Measurements from ENCODE around the gene SMTN.
"Not testable (repeated sequence)": the region's sequence is repeated elsewhere in the genome, so short reads cannot be mapped to it uniquely, and the experiment has no call there.

SMTN gene

DNA sequence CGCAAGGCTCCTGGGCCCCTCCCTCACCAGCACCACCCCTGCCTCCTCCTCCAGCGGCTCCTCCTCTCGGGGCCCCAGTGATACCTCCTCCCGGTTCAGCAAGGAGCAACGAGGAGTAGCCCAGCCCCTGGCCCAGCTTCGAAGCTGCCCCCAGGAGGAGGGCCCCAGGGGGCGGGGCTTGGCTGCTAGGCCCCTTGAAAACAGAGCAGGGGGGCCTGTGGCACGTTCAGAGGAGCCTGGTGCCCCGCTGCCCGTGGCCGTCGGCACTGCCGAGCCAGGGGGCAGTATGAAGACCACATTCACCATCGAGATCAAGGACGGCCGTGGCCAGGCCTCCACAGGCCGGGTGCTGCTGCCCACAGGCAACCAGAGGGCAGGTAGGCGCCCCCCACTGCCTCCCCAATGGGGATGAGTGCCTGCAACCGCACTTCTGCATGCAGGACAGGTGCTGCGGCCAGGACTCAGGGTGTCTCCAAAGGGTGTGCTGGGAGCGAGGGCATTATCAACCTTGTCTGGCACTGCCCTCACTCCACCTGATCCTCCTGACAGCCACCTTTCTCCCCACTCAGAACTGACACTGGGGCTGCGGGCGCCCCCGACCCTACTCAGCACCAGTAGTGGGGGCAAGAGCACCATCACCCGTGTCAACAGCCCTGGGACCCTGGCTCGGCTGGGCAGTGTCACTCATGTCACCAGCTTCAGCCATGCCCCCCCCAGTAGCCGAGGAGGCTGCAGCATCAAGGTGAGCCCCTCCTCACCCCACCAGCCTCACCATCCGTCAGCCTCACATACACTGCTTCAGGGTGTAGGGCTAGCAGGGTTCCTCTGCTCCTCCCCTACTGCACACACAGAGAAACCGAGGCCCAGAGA is 10.2 kb downstream of the SMTN start:
- no peak for DNase-seq

DNA sequence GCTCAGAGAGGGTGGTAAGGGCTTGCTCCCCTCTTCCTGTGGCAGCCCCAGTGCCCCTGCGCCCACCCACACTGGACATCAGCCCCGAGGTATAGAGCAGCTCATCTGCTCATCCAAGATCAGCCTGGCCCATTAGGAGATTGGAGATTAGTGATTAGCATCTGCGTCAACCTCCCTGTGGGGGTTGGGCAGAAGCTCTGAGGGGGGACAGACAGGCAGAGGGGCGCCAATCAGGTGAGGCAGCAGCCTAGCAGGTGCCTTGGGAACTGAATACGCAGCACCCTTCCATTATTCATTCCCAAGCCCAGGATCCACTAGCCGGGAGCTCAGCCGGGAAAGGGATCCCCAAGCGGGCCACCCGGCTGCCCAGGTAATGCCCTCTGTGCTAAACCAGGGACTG is 11.0 kb downstream of the SMTN start:
- no peak for DNase-seq

DNA sequence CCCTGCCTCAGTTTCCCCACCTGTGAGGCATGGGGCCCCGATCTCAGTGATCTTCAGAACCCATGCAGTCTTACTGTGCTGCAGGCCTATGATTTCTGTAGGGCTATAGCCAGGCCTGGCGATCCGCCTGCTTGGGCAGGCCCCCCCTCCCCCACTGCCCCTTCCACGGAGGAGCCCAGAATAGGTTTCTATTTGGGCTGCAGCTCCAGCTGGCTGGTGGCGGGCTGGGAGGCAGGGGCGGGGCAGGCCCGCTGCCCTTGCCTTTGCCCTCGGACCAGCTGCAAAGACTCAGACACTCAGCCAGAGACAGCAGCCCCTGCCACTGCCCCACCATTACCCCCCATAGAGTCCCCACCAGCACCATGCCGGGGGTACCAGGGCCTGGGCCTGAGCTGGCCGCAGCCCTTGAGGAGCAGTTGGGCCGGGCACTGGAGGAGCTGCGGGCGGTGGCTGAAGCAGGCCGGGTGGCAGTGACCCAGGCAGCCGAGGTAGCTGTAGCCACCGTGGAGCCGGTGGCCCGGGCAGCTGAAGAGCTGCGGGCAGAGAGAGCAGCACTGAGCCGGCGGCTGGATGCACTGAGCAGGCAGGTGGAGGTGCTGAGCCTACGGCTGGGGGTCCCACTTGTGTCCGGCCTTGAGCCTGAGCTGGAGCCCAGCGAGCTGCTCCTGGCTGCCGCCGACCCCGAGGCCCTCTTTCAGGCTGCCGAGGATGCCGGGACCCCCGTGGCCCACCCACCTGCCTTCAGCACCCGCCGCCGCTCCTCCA is 12.2 kb downstream of the SMTN start:
- DNase-seq: no peak

DNA sequence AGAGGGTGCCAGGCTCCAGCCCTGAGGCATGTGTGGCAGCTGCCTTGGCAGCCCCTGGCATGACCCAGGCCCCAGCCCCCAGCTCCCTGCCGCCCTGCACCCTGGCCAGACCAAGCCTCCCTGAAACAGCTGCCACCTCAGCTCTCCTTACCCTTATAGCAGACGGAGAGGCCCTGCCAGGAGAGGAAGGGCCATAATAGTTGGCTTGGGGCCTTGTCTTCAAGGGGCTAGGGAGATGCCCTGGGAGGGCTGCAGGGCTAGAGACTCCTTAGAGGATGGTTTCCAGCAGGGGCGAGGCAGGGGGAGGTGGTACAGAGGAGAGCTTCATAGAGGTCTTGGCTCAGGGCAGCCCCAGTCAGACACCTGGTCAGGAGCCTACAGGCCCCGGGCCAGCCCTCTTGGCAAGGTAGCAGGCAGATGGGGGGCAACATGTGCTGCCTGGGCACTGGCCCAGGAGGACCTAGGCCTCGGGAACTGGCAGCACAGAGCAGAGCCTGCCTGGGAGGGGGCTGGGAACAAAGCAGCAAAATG is 13.0 kb downstream of the SMTN start:
- DNase-seq: peak; percentile 54

DNA sequence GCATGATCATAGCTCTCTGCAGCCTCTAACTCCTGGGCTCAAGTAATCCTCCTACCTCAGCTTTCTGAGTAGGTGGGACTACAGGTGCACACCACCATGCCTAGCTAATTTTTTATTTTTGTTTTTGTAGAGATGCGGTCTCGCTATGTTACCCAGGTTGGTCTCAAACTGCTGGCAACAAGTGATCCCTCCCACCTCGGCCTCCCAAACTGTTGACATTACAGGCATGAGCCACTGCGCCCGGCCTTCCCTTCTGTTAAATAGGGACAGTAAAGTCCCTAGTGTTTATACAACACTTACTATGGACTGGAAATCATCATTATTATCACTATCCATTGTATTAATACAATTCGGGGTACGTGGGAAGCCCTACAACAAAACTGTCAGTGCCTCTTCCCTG is 13.6 kb downstream of the SMTN start:
- DNase-seq: no peak

DNA sequence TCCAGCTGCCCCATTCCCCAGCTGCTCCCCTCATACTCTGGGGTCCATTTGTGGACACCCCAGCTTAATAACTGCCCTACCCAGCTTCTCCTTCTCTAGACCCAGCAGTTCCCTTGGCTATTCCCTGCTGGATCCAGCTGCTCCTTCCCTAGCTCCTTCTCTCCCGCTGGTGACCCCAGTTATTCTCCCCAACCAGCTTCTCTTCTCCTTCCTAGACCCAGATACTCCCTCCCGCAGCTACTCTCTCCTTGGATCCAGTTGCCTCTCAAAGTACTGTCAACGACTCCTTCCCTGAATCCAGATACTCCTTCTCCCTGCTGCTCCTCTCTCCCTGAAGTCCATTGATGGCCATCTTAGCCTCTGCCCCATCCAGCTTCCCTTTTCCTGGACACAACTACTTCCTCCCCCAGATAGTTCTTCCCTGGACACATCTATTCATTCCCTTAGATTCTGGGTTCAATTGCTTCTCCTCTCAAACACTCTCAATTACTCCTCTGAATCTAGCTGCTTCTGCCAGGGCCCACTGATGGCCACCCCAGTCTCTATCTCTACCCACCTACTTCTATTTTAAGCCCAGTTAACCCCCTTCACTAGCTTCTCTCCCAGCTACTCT is 14.6 kb downstream of the SMTN start:
- no peak for DNase-seq

DNA sequence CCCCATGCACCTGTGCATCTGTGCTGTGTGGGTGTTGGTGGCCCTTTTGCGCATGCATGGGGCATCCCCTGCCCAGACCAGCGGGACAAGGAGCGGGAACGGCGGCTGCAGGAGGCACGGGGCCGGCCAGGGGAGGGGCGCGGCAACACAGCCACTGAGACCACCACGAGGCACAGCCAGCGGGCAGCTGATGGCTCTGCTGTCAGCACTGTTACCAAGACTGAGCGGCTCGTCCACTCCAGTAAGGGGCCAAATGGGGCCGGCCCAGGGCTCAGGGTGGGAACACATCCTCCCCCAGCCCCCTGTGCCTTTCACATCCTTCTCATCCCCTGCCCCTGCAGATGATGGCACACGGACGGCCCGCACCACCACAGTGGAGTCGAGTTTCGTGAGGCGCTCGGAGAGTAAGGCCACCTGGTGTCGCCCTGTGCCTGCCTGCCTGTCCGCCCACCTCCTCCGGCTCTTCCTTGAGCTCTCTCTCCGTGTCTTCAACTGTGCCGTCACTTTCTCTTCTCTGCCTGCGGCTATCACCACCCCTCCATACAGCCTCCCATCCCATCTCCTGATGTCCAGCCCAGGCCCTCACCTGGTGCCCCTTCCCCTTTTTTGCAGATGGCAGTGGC is 15.7 kb downstream of the SMTN start:
- DNase-seq: no peak

DNA sequence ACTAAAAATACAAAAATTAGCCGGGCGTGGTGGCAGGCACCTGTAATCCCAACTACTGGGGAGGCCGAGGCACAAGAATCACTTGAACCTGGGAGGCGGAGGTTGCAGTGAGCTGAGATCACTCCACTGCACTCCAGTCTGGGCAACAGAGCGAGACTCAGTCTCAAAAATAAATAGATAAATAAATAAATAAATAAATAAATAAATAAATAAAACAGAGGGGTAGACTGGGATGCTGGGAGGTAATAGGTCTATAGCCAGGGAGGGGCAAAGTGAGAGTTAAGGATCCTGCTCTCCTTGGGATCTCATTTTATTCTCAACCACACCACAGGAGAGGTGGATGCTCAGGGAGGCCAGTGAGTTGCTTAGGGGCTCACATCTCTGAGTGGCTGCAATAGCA is 16.4 kb downstream of the SMTN start:
- not testable (repeated sequence) for DNase-seq

DNA sequence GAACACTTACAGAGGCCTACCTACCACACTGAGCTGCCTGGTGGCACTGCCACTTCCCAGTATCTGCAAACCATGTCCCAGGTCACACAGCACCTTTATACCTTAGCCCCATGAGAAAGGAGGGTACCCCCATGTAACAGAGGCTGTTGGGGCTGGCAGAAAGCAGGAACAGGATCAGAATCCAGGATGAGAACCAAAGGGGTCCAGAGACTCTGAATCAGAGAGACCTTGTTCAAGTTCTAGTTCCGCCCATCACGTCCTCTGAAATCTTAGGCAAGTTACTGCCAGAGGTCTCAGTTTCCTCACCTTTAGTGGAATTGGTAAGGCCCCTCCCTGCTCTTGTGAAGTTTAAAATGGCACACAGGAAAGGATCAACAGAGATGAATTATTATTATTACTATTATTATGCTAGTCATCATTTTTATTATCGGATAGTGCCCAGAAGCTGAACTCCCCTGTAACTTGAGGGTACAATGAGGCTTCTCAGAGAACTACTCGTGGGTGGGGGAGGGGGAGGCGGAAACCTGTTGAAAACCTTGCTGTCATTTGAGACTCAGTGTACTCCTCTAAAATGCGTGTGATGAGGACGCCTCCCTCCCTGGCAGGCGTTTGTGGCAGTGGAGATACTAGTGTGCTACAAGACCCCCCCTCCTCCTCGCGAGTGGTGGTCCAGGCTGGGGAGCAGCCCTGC is 17.0 kb downstream of the SMTN start:
- DNase-seq: no peak

DNA sequence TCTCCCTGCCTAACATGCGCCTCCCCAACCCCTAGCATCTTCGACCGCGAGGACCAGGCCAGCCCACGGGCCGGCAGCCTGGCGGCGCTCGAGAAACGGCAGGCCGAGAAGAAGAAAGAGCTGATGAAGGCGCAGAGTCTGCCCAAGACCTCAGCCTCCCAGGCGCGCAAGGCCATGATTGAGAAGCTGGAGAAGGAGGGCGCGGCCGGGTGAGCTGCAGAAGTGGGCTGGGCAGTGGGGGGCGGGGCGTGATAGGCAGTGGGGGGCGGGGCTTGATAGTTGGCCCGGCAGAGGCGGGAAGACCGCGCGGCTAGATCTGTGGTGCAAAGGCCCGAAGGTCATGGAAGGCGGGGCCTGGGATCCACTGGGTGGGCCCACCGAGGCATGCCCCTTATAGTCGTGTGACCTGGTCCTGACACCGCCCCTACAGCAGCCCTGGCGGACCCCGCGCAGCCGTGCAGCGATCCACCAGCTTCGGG is 17.6 kb downstream of the SMTN start:
- DNase-seq: no peak

DNA sequence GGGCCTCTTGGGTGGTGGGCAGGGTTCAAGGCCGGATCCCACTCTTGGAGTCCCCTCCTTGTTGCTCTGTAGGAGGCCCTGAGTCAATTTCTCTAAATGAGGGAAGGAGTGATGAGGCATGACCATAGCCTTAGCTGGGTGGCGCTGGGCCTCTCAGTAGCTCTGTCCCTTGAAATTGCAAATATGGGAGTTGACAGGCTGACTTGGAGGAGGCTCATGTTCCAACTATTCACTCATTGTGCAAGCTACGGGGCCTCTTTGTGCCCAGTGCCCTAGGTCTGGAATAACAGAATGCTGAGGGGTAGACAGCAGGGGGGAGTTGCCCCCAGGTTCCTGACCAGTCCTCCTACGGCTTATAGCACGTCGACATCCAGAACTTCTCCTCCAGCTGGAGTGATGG is 18.3 kb downstream of the SMTN start:
- no peak for DNase-seq

DNA sequence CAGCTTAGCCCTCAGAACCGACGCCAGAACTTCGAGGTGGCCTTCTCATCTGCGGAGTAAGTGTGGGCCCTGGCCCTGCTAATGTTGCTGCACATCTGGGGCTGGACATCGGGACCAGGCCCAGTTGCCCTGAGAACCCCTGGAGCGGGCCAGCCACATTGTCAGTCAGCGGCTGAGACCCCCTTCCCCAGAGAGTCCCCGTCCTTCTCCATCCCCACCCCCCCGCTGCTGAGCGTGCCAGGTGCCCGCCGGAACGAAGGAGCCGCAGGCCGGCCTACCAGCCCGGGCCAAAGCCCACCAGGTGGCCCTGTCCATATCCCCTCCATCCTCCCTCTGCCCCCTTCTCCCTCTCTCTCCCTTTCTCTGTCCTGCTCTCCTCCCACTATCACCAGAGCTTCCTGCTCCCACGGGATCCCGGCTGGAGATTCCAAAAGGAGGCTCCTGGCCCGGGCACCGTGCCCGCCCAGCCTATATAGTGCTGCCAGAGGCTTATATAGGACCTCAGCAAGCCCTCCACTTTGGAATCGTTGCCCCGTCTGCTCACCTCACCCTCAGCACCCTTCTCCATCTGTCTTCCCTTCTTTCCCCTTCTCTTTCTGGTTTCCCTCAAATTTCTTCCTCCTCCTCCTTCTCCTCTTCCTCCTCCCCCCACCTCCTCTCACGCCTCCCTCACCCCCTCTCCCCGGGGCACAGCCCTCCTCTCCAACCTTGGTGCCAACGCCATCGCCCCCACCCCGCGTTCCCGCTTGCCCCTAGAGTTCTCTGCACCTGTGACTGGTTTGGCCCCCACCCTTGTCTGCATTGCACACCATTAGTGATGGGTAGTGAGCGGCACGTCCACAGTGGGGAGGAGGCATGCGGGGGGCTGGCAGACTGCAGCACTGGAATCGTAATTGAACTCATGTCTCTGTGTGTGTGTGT is 19.0 kb downstream of the SMTN start:
- no peak for DNase-seq

DNA sequence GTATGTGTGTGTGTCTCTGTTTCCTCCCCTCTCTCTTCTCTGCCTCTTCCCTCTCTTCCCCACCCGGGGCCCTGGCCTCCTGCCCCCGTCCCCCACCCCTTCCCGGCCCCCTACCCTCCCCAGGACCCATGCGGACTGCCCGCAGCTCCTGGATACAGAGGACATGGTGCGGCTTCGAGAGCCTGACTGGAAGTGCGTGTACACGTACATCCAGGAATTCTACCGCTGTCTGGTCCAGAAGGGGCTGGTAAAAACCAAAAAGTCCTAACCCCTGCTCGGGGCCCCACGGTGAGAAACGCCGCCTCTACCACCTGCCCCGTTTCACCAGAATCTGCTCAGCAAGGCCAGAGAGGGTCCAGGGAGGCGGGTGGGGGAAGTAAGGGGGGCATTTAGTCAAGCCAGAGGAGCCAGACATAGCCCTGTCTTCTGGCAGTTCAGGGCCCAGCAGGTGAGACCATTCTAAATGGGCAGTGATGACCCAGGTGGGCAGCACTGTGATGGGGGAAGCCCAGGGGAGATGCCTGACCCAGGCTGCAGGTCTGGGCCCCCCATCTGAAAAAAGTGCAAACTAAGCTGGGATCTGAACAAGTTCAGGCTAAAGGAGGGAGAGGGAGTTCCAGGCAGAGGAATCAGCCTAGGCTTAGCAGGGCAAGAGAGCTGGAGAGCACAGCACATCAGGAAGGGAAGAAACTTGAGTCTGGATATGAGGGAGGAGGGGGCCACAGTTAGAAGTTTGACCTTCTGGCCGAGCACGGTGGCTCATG is 19.8 kb downstream of the SMTN start:
- DNase-seq: no peak

DNA sequence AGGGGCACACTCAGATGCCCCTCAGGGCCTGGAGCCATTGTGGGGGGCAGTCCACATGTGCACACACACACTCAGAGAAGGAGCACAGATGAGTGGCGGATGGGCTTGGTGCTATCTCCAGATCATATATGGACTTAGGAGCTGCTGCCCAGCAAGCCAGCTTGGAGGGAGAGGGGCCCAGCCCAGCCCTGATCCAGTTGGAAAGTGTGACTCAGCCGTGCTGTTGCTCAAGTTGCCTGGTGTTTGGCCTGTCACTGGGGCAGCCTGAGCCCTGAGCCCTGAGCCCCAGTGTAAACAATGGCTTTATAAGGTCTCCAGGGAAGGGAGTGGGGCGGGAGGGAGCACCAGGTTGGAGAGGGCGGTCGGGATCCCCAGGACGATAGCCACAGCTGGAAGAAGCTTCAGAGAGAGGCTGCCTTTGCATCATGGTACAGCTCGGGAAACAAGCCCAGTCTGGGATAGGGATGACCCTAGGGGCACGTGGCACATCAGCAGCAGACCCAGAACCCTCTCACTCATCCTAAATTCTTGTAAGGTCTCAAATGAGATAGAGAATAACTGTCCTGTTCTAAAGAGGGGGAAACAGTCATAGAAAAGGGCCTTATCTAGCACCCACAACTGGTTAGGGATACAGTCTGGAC is 21.4 kb downstream of the SMTN start:
- no peak for DNase-seq

DNA sequence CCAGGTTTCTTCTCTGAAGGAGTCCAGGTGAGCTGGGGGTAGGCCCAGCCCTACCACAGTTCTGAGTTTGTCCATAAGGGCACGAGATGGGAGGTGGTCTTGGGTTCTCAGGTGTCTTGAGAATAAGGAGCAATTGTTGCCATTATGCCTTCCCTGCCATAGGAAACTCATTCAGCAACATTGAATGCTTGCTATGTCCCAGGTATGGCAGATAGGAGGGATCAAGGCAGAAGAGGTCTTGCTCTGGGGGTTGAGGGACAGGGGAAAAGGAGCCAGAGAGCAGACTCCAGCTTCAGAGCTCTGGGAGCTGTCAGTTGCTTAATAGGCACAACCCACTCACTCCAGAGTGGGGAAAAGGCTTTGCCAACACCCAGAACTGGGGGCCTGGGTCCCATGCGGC is 22.0 kb downstream of the SMTN start:
- no peak for DNase-seq

DNA sequence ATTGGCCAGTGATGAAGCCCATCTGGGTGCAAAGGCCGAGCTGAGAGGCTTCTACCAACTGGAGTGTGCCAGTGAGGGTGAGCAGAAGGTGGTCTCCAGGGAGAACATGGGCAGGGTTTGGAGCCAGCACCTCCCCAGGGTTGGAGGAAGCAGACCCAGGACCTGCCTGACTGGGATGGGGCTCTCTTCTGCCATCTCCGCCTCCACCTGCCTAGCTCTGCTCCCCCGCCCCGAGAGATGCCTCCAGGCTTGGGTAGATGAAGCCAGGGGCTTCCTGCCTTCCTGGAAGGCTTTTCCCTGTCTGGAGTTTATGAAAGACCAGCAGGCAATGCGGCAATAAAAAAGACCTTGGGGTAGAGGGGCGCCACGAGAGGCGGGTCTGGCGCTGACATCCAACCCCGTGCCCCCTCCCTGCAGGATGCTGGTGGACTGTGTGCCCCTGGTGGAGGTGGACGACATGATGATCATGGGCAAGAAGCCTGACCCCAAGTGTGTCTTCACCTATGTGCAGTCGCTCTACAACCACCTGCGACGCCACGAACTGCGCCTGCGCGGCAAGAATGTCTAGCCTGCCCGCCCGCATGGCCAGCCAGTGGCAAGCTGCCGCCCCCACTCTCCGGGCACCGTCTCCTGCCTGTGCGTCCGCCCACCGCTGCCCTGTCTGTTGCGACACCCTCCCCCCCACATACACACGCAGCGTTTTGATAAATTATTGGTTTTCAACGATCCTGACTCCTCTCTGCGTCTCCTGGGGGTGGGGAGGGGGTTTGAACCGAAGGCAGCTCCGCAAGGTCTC is 23.0 kb downstream of the SMTN start:
- no peak for DNase-seq

DNA sequence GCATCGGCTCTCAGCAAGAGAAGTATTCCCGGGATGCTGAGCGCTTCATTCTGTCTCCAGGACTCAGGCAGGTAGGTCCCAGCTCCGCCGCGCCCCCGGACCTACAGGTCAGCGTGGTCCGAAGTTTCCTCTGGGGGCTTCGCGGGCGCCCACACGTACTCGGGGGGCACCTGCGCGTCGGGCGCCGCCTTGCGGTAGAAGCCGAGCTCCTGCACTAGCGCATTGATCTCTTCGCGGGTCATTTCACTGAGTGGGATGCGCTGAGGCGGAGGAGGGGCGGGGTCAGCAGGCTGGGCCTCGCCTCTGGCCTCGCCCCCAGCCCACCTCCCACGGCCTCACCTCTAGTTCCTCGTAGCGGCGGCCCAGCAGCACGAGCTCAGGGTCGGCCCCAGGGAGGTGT is 23.8 kb downstream of the SMTN start:
- no peak for DNase-seq

DNA sequence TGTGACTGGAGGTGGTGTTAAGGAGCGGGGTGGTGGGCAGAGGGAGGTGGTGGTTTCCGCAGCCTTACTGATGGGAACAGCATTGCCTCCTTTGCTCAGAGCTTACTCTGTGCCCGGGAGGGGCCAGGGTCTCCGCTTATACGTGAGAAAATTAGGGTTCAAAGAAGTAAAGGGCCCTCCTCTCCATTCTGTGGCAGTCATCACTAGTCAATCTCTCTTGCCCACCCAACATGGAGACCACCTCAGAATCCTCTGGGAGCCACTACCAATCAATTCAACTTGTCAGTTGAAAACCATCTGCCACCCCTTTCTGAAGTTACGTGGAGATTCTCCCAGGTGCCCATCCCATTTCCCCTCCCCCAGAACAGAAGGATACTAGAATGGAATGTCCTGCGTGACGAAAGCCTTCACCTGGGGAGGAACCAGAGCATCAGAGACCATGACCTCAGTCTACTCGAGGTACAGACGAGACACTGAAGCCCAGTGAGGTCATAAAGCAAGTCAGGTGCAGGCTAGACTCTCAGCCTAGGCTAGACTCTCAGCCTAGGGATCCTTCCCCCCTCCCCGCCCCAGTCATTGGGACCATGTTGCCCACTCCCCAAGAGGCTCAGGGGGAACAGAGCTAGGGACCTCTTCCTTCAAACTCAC is 24.3 kb downstream of the SMTN start:
- no peak for DNase-seq

Measured in NCI-H1694 (cell line).